Measurements from ENCODE around the gene SIRT1. TPM values are rescaled to one million over a fixed set of nuclear protein-coding genes. Genes with fewer than 3 reads are reported as not detected.
"Not testable (repeated sequence)": the region's sequence is repeated elsewhere in the genome, so short reads cannot be mapped to it uniquely, and the experiment has no call there.

The SIRT1 gene
- total RNA-seq, 1 experiment from 2014 or later: 20.4 TPM

DNA sequence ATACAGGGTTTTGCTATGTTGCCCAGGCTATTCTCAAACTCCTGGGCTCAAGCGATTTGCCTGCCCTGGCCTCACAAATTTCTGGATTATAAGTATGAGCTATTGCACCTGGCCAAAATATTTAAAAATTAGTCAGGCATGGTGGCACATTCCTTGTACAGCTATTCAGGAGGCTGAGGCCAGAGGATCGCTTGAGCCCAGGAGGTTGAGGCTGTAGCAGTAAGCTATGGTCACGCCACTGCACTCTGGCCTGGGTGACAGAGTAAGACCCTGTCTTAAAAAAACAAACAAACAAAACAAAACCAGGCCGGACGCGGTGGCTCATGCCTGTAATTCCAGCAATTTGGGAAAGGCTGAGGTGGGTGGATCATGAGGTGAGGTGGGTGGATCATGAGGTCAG lies 14.5 kb upstream of the SIRT1 start:
- no TSS peak for BruUV-seq (replicated peaks)
- Histone ChIP-seq H3K4me1 (ENCODE audit: insufficient read depth, low read length) (no peaks in the 10 kb centered on the region), H2AFZ (ENCODE audit: low read length) (no peak overlapping the region), H3K79me2 (ENCODE audit: low read length) (no peaks in the 10 kb centered on the region), H3K4me3 (ENCODE audit: low read length) (no peak overlapping the region), H3K27me3 (ENCODE audit: low read length) (no peaks in the 10 kb centered on the region), H3F3A (ENCODE audit: low read length, unreplicated experiment) (no peaks in the 10 kb centered on the region), H3K9ac (ENCODE audit: low read length) (no peak overlapping the region), H3K9me3 (ENCODE audit: low read length) (no peaks in the 10 kb centered on the region), H3K4me2 (ENCODE audit: low read length) (no peak overlapping the region), H4K20me1 (ENCODE audit: low read length) (no peaks in the 10 kb centered on the region), H3K36me3 (ENCODE audit: low read depth, low read length) (no peaks in the 10 kb centered on the region), H3K9me2 (replicated peaks; ENCODE audit: low read length) (no peaks in the 10 kb centered on the region), H3K27ac (ENCODE audit: low read length) (no peak overlapping the region)
- intact Hi-C loops (cut with micrococcal nuclease): no loop called here
- POLR2A ChIA-PET (ENCODE audit: unreplicated experiment): no interaction called here
- CTCF ChIA-PET: no interaction called here
- ATAC-seq: no peak
- TF ChIP-seq EZH2phosphoT487 (IDR thresholded peaks at IDR 0.05; ENCODE audit: borderline replicate concordance, low read length) (no peak), EZH2 (IDR thresholded peaks at IDR 0.05; ENCODE audit: low read length, unreplicated experiment) (no peak), CTCF (conservative IDR thresholded peaks at IDR 0.05; ENCODE audit: low read depth, low read length) (no peak)
- DNase-seq: no peak

- CTCF ChIA-PET: no interaction called here
- no TSS peak for BruUV-seq (replicated peaks)
These were observed 8.9 kb upstream of the SIRT1 start for GRCh38 chr10:67875340-67876238.

DNA sequence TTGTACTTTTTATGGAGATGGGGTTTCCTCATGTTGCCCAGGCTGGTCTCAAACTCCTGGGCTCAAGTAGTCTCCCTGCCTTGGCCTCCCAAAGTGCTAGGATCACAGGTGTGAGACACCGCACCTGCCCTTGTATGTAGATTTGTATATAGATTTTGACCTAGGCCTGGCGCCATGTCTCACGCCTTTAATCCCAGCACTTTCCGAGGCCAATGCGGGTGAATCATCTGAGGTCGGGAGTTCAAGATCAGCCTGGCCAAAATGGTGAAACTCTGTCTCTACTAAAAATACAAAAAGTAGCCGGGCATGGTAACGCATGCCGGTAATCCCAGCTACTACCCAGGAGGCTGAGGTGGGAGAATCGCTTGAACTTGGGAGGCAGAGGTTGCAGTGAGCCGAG lies 7.0 kb upstream of the SIRT1 start:
- H3K4me2 ChIP-seq (ENCODE audit: low read length); H3K4me1 ChIP-seq (ENCODE audit: insufficient read depth, low read length); H3F3A ChIP-seq (ENCODE audit: low read length, unreplicated experiment); CTCF ChIA-PET; H2AFZ ChIP-seq (ENCODE audit: low read length); H3K9me2 ChIP-seq (replicated peaks; ENCODE audit: low read length); ATAC-seq; H3K27me3 ChIP-seq (ENCODE audit: low read length); H3K36me3 ChIP-seq (ENCODE audit: low read depth, low read length); DNase-seq; BruUV-seq (replicated peaks); POLR2A ChIA-PET (ENCODE audit: unreplicated experiment); H4K20me1 ChIP-seq (ENCODE audit: low read length); H3K9ac ChIP-seq (ENCODE audit: low read length); H3K27ac ChIP-seq (ENCODE audit: low read length); H3K9me3 ChIP-seq (ENCODE audit: low read length); H3K4me3 ChIP-seq (ENCODE audit: low read length); intact Hi-C loops (cut with micrococcal nuclease); H3K79me2 ChIP-seq (ENCODE audit: low read length): not testable (repeated sequence)

More at GRCh38 chr10:67875340-67876238, 8.9 kb upstream of the SIRT1 start:
- no peaks in the 10 kb centered on the region for H3F3A ChIP-seq (ENCODE audit: low read length, unreplicated experiment)
- no peak overlapping the region for H3K27ac ChIP-seq (ENCODE audit: low read length)
- DNase-seq (no peak), ATAC-seq (no peak)
- H2AFZ ChIP-seq (ENCODE audit: low read length): no peak overlapping the region
- no peaks in the 10 kb centered on the region for H3K9me3 ChIP-seq (ENCODE audit: low read length)
- intact Hi-C loops (cut with micrococcal nuclease): no loop called here
- H3K9ac ChIP-seq (ENCODE audit: low read length): no peak overlapping the region
- H3K4me2 ChIP-seq (ENCODE audit: low read length): no peak overlapping the region
- H3K36me3 ChIP-seq (ENCODE audit: low read depth, low read length): no peaks in the 10 kb centered on the region
- POLR2A ChIA-PET (ENCODE audit: unreplicated experiment): no interaction called here
- TF ChIP-seq EZH2phosphoT487 (IDR thresholded peaks at IDR 0.05; ENCODE audit: borderline replicate concordance, low read length) (no peak), EZH2 (IDR thresholded peaks at IDR 0.05; ENCODE audit: low read length, unreplicated experiment) (no peak), CTCF (conservative IDR thresholded peaks at IDR 0.05; ENCODE audit: low read depth, low read length) (no peak)
- no peaks in the 10 kb centered on the region for H3K27me3 ChIP-seq (ENCODE audit: low read length)
- no peaks in the 10 kb centered on the region for H3K4me1 ChIP-seq (ENCODE audit: insufficient read depth, low read length)
- no peak overlapping the region for H3K4me3 ChIP-seq (ENCODE audit: low read length)
- H3K9me2 ChIP-seq (replicated peaks; ENCODE audit: low read length): no peaks in the 10 kb centered on the region
- H4K20me1 ChIP-seq (ENCODE audit: low read length): no peaks in the 10 kb centered on the region
- no peaks in the 10 kb centered on the region for H3K79me2 ChIP-seq (ENCODE audit: low read length)

All from PC-3 (cell line).